ENCODE measurements around the gene CBX5. TPM values are rescaled to one million over a fixed set of nuclear protein-coding genes. Genes with fewer than 3 reads are reported as not detected.

Gene CBX5
- total RNA-seq, 1 experiment from 2014 or later: 130 TPM

DNA sequence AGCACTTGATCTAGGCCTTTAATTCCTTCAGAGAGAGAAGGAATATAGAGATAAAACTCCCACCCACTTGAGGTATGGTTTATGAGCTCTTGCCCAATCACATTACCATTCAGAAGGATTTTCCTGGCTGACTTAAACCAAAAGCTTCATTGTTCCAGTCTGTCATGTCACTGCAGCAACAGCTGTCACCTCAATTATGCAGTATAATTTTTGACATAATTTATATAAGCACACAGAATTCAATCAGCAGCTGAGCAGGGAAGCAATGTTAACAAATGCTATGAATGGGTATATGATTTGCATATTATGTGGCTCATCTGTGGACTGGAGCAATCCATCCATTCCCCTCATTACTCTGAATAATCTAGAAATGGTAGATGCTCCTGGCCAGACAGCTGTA is 40.3 kb downstream of the CBX5 start:
- no TSS peak for BruUV-seq (replicated peaks)
- H3K9me3 ChIP-seq (ENCODE audit: control insufficient read depth, insufficient read depth, low read depth, low read length): no peaks in the 10 kb centered on the region
- in situ Hi-C loops (cut with HindIII; ENCODE audit: low pct_unique_long_range_greater_than_20kb, low sequenced_read_pairs) (no loop called here), intact Hi-C loops (cut with micrococcal nuclease; ENCODE audit: unreplicated experiment) (no loop called here)
- no peak overlapping the region for H3K4me3 ChIP-seq (ENCODE audit: low read depth in 2 of 2, low read length in 2 of 2)
- H3K27me3 ChIP-seq (ENCODE audit: control insufficient read depth, insufficient read depth, low read length): no peaks in the 10 kb centered on the region
- TF ChIP-seq SIN3A (IDR thresholded peaks at IDR 0.05; ENCODE audit: borderline replicate concordance, insufficient read depth, low read depth, low read length): no peak
- TF ChIP-seq POLR2AphosphoS5 (IDR thresholded peaks at IDR 0.05; ENCODE audit: low read depth, low read length): no peak
- TF ChIP-seq, protein P1, sequence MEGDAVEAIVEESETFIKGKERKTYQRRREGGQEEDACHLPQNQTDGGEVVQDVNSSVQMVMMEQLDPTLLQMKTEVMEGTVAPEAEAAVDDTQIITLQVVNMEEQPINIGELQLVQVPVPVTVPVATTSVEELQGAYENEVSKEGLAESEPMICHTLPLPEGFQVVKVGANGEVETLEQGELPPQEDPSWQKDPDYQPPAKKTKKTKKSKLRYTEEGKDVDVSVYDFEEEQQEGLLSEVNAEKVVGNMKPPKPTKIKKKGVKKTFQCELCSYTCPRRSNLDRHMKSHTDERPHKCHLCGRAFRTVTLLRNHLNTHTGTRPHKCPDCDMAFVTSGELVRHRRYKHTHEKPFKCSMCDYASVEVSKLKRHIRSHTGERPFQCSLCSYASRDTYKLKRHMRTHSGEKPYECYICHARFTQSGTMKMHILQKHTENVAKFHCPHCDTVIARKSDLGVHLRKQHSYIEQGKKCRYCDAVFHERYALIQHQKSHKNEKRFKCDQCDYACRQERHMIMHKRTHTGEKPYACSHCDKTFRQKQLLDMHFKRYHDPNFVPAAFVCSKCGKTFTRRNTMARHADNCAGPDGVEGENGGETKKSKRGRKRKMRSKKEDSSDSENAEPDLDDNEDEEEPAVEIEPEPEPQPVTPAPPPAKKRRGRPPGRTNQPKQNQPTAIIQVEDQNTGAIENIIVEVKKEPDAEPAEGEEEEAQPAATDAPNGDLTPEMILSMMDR (IDR thresholded peaks at IDR 0.05): no peak
- no peak for TF ChIP-seq TCF7L2 (IDR thresholded peaks at IDR 0.05; ENCODE audit: low read depth, low read length)
- TF ChIP-seq, protein P2, sequence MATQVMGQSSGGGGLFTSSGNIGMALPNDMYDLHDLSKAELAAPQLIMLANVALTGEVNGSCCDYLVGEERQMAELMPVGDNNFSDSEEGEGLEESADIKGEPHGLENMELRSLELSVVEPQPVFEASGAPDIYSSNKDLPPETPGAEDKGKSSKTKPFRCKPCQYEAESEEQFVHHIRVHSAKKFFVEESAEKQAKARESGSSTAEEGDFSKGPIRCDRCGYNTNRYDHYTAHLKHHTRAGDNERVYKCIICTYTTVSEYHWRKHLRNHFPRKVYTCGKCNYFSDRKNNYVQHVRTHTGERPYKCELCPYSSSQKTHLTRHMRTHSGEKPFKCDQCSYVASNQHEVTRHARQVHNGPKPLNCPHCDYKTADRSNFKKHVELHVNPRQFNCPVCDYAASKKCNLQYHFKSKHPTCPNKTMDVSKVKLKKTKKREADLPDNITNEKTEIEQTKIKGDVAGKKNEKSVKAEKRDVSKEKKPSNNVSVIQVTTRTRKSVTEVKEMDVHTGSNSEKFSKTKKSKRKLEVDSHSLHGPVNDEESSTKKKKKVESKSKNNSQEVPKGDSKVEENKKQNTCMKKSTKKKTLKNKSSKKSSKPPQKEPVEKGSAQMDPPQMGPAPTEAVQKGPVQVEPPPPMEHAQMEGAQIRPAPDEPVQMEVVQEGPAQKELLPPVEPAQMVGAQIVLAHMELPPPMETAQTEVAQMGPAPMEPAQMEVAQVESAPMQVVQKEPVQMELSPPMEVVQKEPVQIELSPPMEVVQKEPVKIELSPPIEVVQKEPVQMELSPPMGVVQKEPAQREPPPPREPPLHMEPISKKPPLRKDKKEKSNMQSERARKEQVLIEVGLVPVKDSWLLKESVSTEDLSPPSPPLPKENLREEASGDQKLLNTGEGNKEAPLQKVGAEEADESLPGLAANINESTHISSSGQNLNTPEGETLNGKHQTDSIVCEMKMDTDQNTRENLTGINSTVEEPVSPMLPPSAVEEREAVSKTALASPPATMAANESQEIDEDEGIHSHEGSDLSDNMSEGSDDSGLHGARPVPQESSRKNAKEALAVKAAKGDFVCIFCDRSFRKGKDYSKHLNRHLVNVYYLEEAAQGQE (IDR thresholded peaks at IDR 0.05; ENCODE audit: insufficient read depth in 1 of 2, low read depth in 2 of 2, low read length in 1 of 2): no peak
- H3K27ac ChIP-seq (ENCODE audit: low read length): no peak overlapping the region
- ATAC-seq (no peak), DNase-seq (ENCODE audit: low read depth, low spot score) (no peak)
- CTCF ChIA-PET: no interaction called here
- peaks cover 16% of the 10 kb centered on the region for H3K36me3 ChIP-seq (ENCODE audit: control insufficient read depth, insufficient read depth, low read length)
- POLR2A ChIA-PET: no interaction called here
- H3K4me1 ChIP-seq (ENCODE audit: control insufficient read depth, insufficient read depth, low read length): no peaks in the 10 kb centered on the region

DNA sequence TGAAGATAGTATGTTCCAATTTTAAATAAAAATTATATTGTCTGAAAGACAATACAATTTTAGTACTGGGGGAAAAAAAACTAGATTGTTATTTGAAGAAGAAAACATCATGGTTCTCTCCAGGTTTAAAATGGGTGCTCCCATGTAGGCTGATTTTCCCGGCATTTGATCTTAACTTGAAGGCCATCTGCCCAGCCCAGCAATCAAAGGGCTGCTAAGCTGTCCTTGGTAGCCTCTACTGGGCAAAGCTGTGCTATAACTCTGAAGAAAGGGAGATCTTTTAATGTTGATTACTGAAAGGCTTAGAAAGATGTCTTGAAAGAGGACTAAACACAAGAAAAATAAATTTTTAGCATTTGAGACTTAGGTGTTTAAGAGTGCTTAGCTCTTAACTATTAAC is 41.4 kb downstream of the CBX5 start:
- no peaks in the 10 kb centered on the region for H3K9me3 ChIP-seq (ENCODE audit: control insufficient read depth, insufficient read depth, low read depth, low read length)
- no peak for DNase-seq (ENCODE audit: low read depth, low spot score)
- POLR2A ChIA-PET: no interaction called here
- no peak overlapping the region for H3K27ac ChIP-seq (ENCODE audit: low read length)
- TSS peak; percentile 5 for BruUV-seq (replicated peaks)
- H3K27me3 ChIP-seq (ENCODE audit: control insufficient read depth, insufficient read depth, low read length): no peaks in the 10 kb centered on the region
- in situ Hi-C loops (cut with HindIII; ENCODE audit: low pct_unique_long_range_greater_than_20kb, low sequenced_read_pairs) (no loop called here), intact Hi-C loops (cut with micrococcal nuclease; ENCODE audit: unreplicated experiment) (no loop called here)
- H3K4me3 ChIP-seq (ENCODE audit: low read depth in 2 of 2, low read length in 2 of 2): no peak overlapping the region
- ATAC-seq: no peak
- no peak for TF ChIP-seq POLR2AphosphoS5 (IDR thresholded peaks at IDR 0.05; ENCODE audit: low read depth, low read length)
- TF ChIP-seq SIN3A (IDR thresholded peaks at IDR 0.05; ENCODE audit: borderline replicate concordance, insufficient read depth, low read depth, low read length): no peak
- TF ChIP-seq, protein P2 (IDR thresholded peaks at IDR 0.05; ENCODE audit: insufficient read depth in 1 of 2, low read depth in 2 of 2, low read length in 1 of 2): no peak
- TF ChIP-seq TCF7L2 (IDR thresholded peaks at IDR 0.05; ENCODE audit: low read depth, low read length): no peak
- TF ChIP-seq, protein P1 (IDR thresholded peaks at IDR 0.05): no peak
- CTCF ChIA-PET: interaction anchor here (0.8 kb wide), 1 partner anchor 19 kb away, joined by 4 read pairs; no protein-coding TSS in a partner anchor
- peaks cover 16% of the 10 kb centered on the region for H3K36me3 ChIP-seq (ENCODE audit: control insufficient read depth, insufficient read depth, low read length)
- H3K4me1 ChIP-seq (ENCODE audit: control insufficient read depth, insufficient read depth, low read length): no peaks in the 10 kb centered on the region
